ENCODE results near the gene ZC3H18. TPM values are rescaled to one million over a fixed set of nuclear protein-coding genes. Genes with fewer than 3 reads are reported as not detected.

ZC3H18 gene
- total and polyA plus RNA-seq, 9 donors = 9.2 to 34.8 (median 31.4) TPM

Other genes with a start within 250 kb of the ZC3H18 start
- 4.4 TPM for gene ZNF469, start 187.4 kb upstream of the ZC3H18 start, total RNA-seq
- gene ZNF469, start 187.4 kb upstream of the ZC3H18 start, polyA plus RNA-seq (ENCODE audit: insufficient read depth in 1 of 8, insufficient read length in 8 of 8, low replicate concordance in 1 of 8) = 10 to 100 TPM in 1 of 8 donors, 1 to 10 TPM in 7; 3.7 to 11.5 (median 6.9) TPM
- 0.89 TPM for gene ZFPM1, start 117.1 kb upstream of the ZC3H18 start, total RNA-seq
- 1 to 10 TPM in 7 of 8 donors, under 1 TPM in 1; 0.93 to 3.3 (median 1.7) TPM for gene ZFPM1, start 117.1 kb upstream of the ZC3H18 start, polyA plus RNA-seq (ENCODE audit: insufficient read depth in 1 of 8, insufficient read length in 8 of 8, low replicate concordance in 1 of 8)
- gene IL17C, start 68.2 kb downstream of the ZC3H18 start, total RNA-seq = not detected
- gene IL17C, start 68.2 kb downstream of the ZC3H18 start, polyA plus RNA-seq (ENCODE audit: insufficient read depth in 1 of 8, insufficient read length in 8 of 8, low replicate concordance in 1 of 8) = not detected
- 67.0 TPM for gene CYBA, start 80.7 kb downstream of the ZC3H18 start, total RNA-seq
- 10 to 100 TPM; 41.9 to 69.3 (median 49.0) TPM for gene CYBA, start 80.7 kb downstream of the ZC3H18 start, polyA plus RNA-seq (ENCODE audit: insufficient read depth in 1 of 8, insufficient read length in 8 of 8, low replicate concordance in 1 of 8)
- 27.9 TPM for gene MVD, start 92.7 kb downstream of the ZC3H18 start, total RNA-seq
- gene MVD, start 92.7 kb downstream of the ZC3H18 start, polyA plus RNA-seq (ENCODE audit: insufficient read depth in 1 of 8, insufficient read length in 8 of 8, low replicate concordance in 1 of 8) = 10 to 100 TPM; 26.9 to 45.2 (median 35.5) TPM
- gene SNAI3, start 116.1 kb downstream of the ZC3H18 start, total RNA-seq = 7.0 TPM
- gene SNAI3, start 116.1 kb downstream of the ZC3H18 start, polyA plus RNA-seq (ENCODE audit: insufficient read depth in 1 of 8, insufficient read length in 8 of 8, low replicate concordance in 1 of 8) = 10 to 100 TPM in 1 of 8 donors, 1 to 10 TPM in 7; 3.8 to 11.8 (median 7.4) TPM
- 17.6 TPM for gene RNF166, start 136.0 kb downstream of the ZC3H18 start, total RNA-seq
- 10 to 100 TPM; 13.9 to 21.8 (median 18.4) TPM for gene RNF166, start 136.0 kb downstream of the ZC3H18 start, polyA plus RNA-seq (ENCODE audit: insufficient read depth in 1 of 8, insufficient read length in 8 of 8, low replicate concordance in 1 of 8)
- gene CTU2, start 136.1 kb downstream of the ZC3H18 start, total RNA-seq = 9.5 TPM
- 10 to 100 TPM; 12.2 to 17.0 (median 13.5) TPM for gene CTU2, start 136.1 kb downstream of the ZC3H18 start, polyA plus RNA-seq (ENCODE audit: insufficient read depth in 1 of 8, insufficient read length in 8 of 8, low replicate concordance in 1 of 8)
- 49.3 TPM for gene PIEZO1, start 214.8 kb downstream of the ZC3H18 start, total RNA-seq
- 10 to 100 TPM; 48.6 to 75.6 (median 63.6) TPM for gene PIEZO1, start 214.8 kb downstream of the ZC3H18 start, polyA plus RNA-seq (ENCODE audit: insufficient read depth in 1 of 8, insufficient read length in 8 of 8, low replicate concordance in 1 of 8)
- gene CDT1, start 233.4 kb downstream of the ZC3H18 start, total RNA-seq = 2.7 TPM
- gene CDT1, start 233.4 kb downstream of the ZC3H18 start, polyA plus RNA-seq (ENCODE audit: insufficient read depth in 1 of 8, insufficient read length in 8 of 8, low replicate concordance in 1 of 8) = 10 to 100 TPM in 7 of 8 donors, 1 to 10 TPM in 1; 7.6 to 17.3 (median 14.1) TPM
- 78.6 TPM for gene APRT, start 241.5 kb downstream of the ZC3H18 start, total RNA-seq
- 10 to 100 TPM; 61.2 to 83.0 (median 65.9) TPM for gene APRT, start 241.5 kb downstream of the ZC3H18 start, polyA plus RNA-seq (ENCODE audit: insufficient read depth in 1 of 8, insufficient read length in 8 of 8, low replicate concordance in 1 of 8)

Data from muscle of leg (tissue), 9 donors.